Measurements from ENCODE around the gene TFCP2L1. TPM values are rescaled to one million over a fixed set of nuclear protein-coding genes. Genes with fewer than 3 reads are reported as not detected.
"Not testable (repeated sequence)": the region's sequence is repeated elsewhere in the genome, so short reads cannot be mapped to it uniquely, and the experiment has no call there.

Gene TFCP2L1
- total and polyA plus RNA-seq, 4 donors, result 0.06 to 1.5 (median 0.36) TPM

- no peaks in the 10 kb centered on the region for H3K36me3 ChIP-seq (ENCODE audit: control insufficient read depth in 4 of 4, insufficient read depth in 3 of 4, low read depth in 1 of 4, low read length in 3 of 4)
- no peaks in the 10 kb centered on the region for H3K9me3 ChIP-seq (ENCODE audit: control insufficient read depth in 4 of 4, low read length in 3 of 4)
- H3K4me3 ChIP-seq (ENCODE audit: low read depth in 1 of 3, low read length in 3 of 3), result no peak overlapping the region
- DNase-seq (ENCODE audit: low spot score), result no peak
- no peak overlapping the region for H3K27ac ChIP-seq (ENCODE audit: low read depth in 1 of 2, low read length in 2 of 2)
- WGBS, result 90% methylated on average over 17 of the region's 17 CpGs
- no peaks in the 10 kb centered on the region for H3K27me3 ChIP-seq (ENCODE audit: control insufficient read depth in 4 of 4, insufficient read depth in 4 of 4, low read length in 3 of 4)
- no peak for TF ChIP-seq FOXA2 (IDR thresholded peaks at IDR 0.05)
- no peak for TF ChIP-seq RXRA (IDR thresholded peaks at IDR 0.05)
- TF ChIP-seq EGR1 (IDR thresholded peaks at IDR 0.05; ENCODE audit: low read depth in 2 of 2), result no peak
- no peak for TF ChIP-seq REST (IDR thresholded peaks at IDR 0.05)
- no peak for TF ChIP-seq ZBTB33 (IDR thresholded peaks at IDR 0.05)
- TF ChIP-seq MAX (IDR thresholded peaks at IDR 0.05), result no peak
- TF ChIP-seq ATF3 (IDR thresholded peaks at IDR 0.05), result no peak
- TF ChIP-seq RAD21 (IDR thresholded peaks at IDR 0.05), result no peak
- no peak for TF ChIP-seq NR2F2 (IDR thresholded peaks at IDR 0.05)
- no peak for TF ChIP-seq JUND (IDR thresholded peaks at IDR 0.05)
- peaks cover 0 to 8% (median 4%) of the 10 kb centered on the region in 4 donors for H3K4me1 ChIP-seq (ENCODE audit: control insufficient read depth in 4 of 4, insufficient read depth in 4 of 4, low read length in 3 of 4)
- no peak overlapping the region for H3K9ac ChIP-seq (ENCODE audit: low read depth in 1 of 2, low read length in 2 of 2)
Observed at GRCh38 chr2:121333231-121333630, 48.2 kb upstream of the TFCP2L1 start.

GRCh38 chr2:121331324-121331723 is 46.3 kb upstream of the TFCP2L1 start:
- H3K9me3 ChIP-seq (ENCODE audit: control insufficient read depth in 4 of 4, low read length in 3 of 4); H3K27me3 ChIP-seq (ENCODE audit: control insufficient read depth in 4 of 4, insufficient read depth in 4 of 4, low read length in 3 of 4); H3K4me1 ChIP-seq (ENCODE audit: control insufficient read depth in 4 of 4, insufficient read depth in 4 of 4, low read length in 3 of 4); H3K36me3 ChIP-seq (ENCODE audit: control insufficient read depth in 4 of 4, insufficient read depth in 3 of 4, low read depth in 1 of 4, low read length in 3 of 4); H3K27ac ChIP-seq (ENCODE audit: low read depth in 1 of 2, low read length in 2 of 2); DNase-seq (ENCODE audit: low spot score); H3K4me3 ChIP-seq (ENCODE audit: low read depth in 1 of 3, low read length in 3 of 3); H3K9ac ChIP-seq (ENCODE audit: low read depth in 1 of 2, low read length in 2 of 2): not testable (repeated sequence)
- 81% methylated on average over 8 of the region's 8 CpGs for WGBS

GRCh38 chr2:121330921-121331320 is 45.9 kb upstream of the TFCP2L1 start:
- TF ChIP-seq GABPA (IDR thresholded peaks at IDR 0.05 in 1 of 2, conservative IDR thresholded peaks at IDR 0.05 in 1 of 2), result no peak
- no peak for TF ChIP-seq REST (IDR thresholded peaks at IDR 0.05)
- no peak for TF ChIP-seq YY1 (IDR thresholded peaks at IDR 0.05)
- TF ChIP-seq SP1 (IDR thresholded peaks at IDR 0.05), result no peak
- no peak for TF ChIP-seq HNF4G (IDR thresholded peaks at IDR 0.05)
- no peak for TF ChIP-seq HNF4A (conservative IDR thresholded peaks at IDR 0.05)
- no peak for TF ChIP-seq FOXA2 (IDR thresholded peaks at IDR 0.05)
- TF ChIP-seq ZBTB33 (IDR thresholded peaks at IDR 0.05), result no peak
- DNase-seq (ENCODE audit: low spot score), result no peak
- WGBS, result 94% methylated on average over 15 of the region's 15 CpGs

More at GRCh38 chr2:121330921-121331320, 45.9 kb upstream of the TFCP2L1 start:
- H3K4me3 ChIP-seq (ENCODE audit: low read depth in 1 of 3, low read length in 3 of 3), result no peak overlapping the region
- H3K36me3 ChIP-seq (ENCODE audit: control insufficient read depth in 4 of 4, insufficient read depth in 3 of 4, low read depth in 1 of 4, low read length in 3 of 4), result no peaks in the 10 kb centered on the region
- no peak overlapping the region for H3K9ac ChIP-seq (ENCODE audit: low read depth in 1 of 2, low read length in 2 of 2)
- H3K27ac ChIP-seq (ENCODE audit: low read depth in 1 of 2, low read length in 2 of 2), result no peak overlapping the region
- no peaks in the 10 kb centered on the region for H3K27me3 ChIP-seq (ENCODE audit: control insufficient read depth in 4 of 4, insufficient read depth in 4 of 4, low read length in 3 of 4)
- no peaks in the 10 kb centered on the region for H3K9me3 ChIP-seq (ENCODE audit: control insufficient read depth in 4 of 4, low read length in 3 of 4)
- H3K4me1 ChIP-seq (ENCODE audit: control insufficient read depth in 4 of 4, insufficient read depth in 4 of 4, low read length in 3 of 4), result peaks cover 0 to 8% (median 4%) of the 10 kb centered on the region in 4 donors

All from liver (tissue), 9 donors.